ENCODE results near the gene LRRC4B.
"Not testable (repeated sequence)": the region's sequence is repeated elsewhere in the genome, so short reads cannot be mapped to it uniquely, and the experiment has no call there.

Gene LRRC4B

GRCh38 chr19:50553134-50553703 is 15.0 kb downstream of the LRRC4B start:
- DNase-seq: no peak

GRCh38 chr19:50552540-50552939 is 15.7 kb downstream of the LRRC4B start:
- DNase-seq: no peak

- no peak for DNase-seq
Observed at GRCh38 chr19:50551715-50552187, 16.5 kb downstream of the LRRC4B start.

- no peak for DNase-seq
Observed at GRCh38 chr19:50551034-50551714, 17.1 kb downstream of the LRRC4B start.

GRCh38 chr19:50550594-50550966 is 17.7 kb downstream of the LRRC4B start:
- no peak for DNase-seq

- DNase-seq: no peak
Observed at GRCh38 chr19:50549927-50550593, 18.2 kb downstream of the LRRC4B start.

- DNase-seq: no peak
Observed at GRCh38 chr19:50549059-50549926, 18.9 kb downstream of the LRRC4B start.

- DNase-seq: no peak
Observed at GRCh38 chr19:50548191-50549058, 19.8 kb downstream of the LRRC4B start.

GRCh38 chr19:50547385-50548190 is 20.6 kb downstream of the LRRC4B start:
- DNase-seq: no peak

- DNase-seq: no peak
Observed at GRCh38 chr19:50546527-50547221, 21.6 kb downstream of the LRRC4B start.

- no peak for DNase-seq
Observed at GRCh38 chr19:50542943-50543342, 25.3 kb downstream of the LRRC4B start.

GRCh38 chr19:50537769-50538230 is 30.4 kb downstream of the LRRC4B start:
- DNase-seq: peak; percentile 64

GRCh38 chr19:50537306-50537685 is 30.9 kb downstream of the LRRC4B start:
- no peak for DNase-seq

GRCh38 chr19:50536662-50537305 is 31.5 kb downstream of the LRRC4B start:
- no peak for DNase-seq

- DNase-seq: no peak
Observed at GRCh38 chr19:50535672-50536187, 32.5 kb downstream of the LRRC4B start.

GRCh38 chr19:50534478-50534877 is 33.8 kb downstream of the LRRC4B start:
- DNase-seq: no peak

GRCh38 chr19:50532952-50533351 is 35.3 kb downstream of the LRRC4B start:
- no peak for DNase-seq

GRCh38 chr19:50531171-50531612 is 37.0 kb downstream of the LRRC4B start:
- DNase-seq: no peak

- DNase-seq: not testable (repeated sequence)
Observed at GRCh38 chr19:50528052-50528451, 40.2 kb downstream of the LRRC4B start.

GRCh38 chr19:50522881-50523280 is 45.4 kb downstream of the LRRC4B start:
- DNase-seq: no peak

Data from fibroblast of skin of right quadriceps (primary cell).